SK-N-SH treated with all-trans-retinoic acid at 6 μM for 48 hours (cell line): Measurements from ENCODE around the gene ATP8A1.

Experiments used
- ARNTL ChIP-seq: fragments of 450-650 bp; formaldehyde crosslinking; IDR thresholded peaks from 2 replicates; pipeline ENCODE4 v1.5.0; 2020; ENCODE audit warnings: low read depth, mild to moderate bottlenecking, moderate library complexity, borderline replicate concordance
- CREB5 ChIP-seq: fragments of 250-450 bp; sonication (Bioruptor Pico); IDR thresholded peaks from 2 replicates; pipeline ENCODE4 v1.5.1; 2020; ENCODE audit warnings: low read depth, mild to moderate bottlenecking, moderate library complexity
- CSDC2 ChIP-seq: fragments of 250-450 bp; sonication (Bioruptor Pico); IDR thresholded peaks from 2 replicates; pipeline ENCODE4 v1.5.0; 2020; ENCODE audit warnings: mild to moderate bottlenecking, moderate library complexity
- ESRRG ChIP-seq: fragments of 250-450 bp; sonication (Bioruptor Pico); IDR thresholded peaks from 2 replicates; pipeline ENCODE4 v1.6.1; 2021; ENCODE audit warnings: mild to moderate bottlenecking
- ISL1 ChIP-seq: fragments of 250-450 bp; sonication (Bioruptor Pico); IDR thresholded peaks from 2 replicates; pipeline ENCODE4 v2.1.2; 2022; ENCODE audit warnings: mild to moderate bottlenecking, moderate library complexity
- PATZ1 ChIP-seq: fragments of 250-450 bp; sonication (Bioruptor Pico); IDR thresholded peaks from 2 replicates; pipeline ENCODE4 v1.8.0; 2020; ENCODE audit warnings: mild to moderate bottlenecking, moderate library complexity, borderline replicate concordance
- PPARA ChIP-seq: fragments of 250-450 bp; sonication (Bioruptor Pico); IDR thresholded peaks from 2 replicates; pipeline ENCODE4 v1.5.0; 2020; ENCODE audit warnings: mild to moderate bottlenecking, borderline replicate concordance
- TOX ChIP-seq: fragments of 250-450 bp; sonication (Bioruptor Pico); IDR thresholded peaks from 2 replicates; pipeline ENCODE4 v1.8.0; 2021; ENCODE audit warnings: mild to moderate bottlenecking, moderate library complexity, borderline replicate concordance
- ZC3H10 ChIP-seq: fragments of 250-450 bp; sonication (Bioruptor Pico); IDR thresholded peaks from 2 replicates; pipeline ENCODE4 v1.5.1; 2021; ENCODE audit warnings: mild to moderate bottlenecking, moderate library complexity
- ZFP3 ChIP-seq: fragments of 250-450 bp; sonication (Bioruptor Pico); IDR thresholded peaks from 2 replicates; pipeline ENCODE4 v1.5.0; 2020; ENCODE audit warnings: mild to moderate bottlenecking, moderate library complexity
- ZNF565 ChIP-seq: fragments of 450-650 bp; formaldehyde crosslinking; conservative IDR thresholded peaks from 2 replicates; pipeline ENCODE4 v1.5.0; 2020; ENCODE audit warnings: low read depth, mild to moderate bottlenecking, moderate library complexity

- no peak for TF ChIP-seq ARNTL (CRISPR knock-in tag)
- no peak for TF ChIP-seq ZC3H10 (CRISPR knock-in tag)
- TF ChIP-seq ISL1 (CRISPR knock-in tag), result no peak
- no peak for TF ChIP-seq ESRRG (CRISPR knock-in tag)
- no peak for TF ChIP-seq ZNF565 (CRISPR knock-in tag)
- no peak for TF ChIP-seq CSDC2 (CRISPR knock-in tag)
- TF ChIP-seq CREB5, result no peak
- TF ChIP-seq ZFP3 (CRISPR knock-in tag), result no peak
- no peak for TF ChIP-seq TOX (CRISPR knock-in tag)
- no peak for TF ChIP-seq PATZ1 (CRISPR knock-in tag)
- no peak for TF ChIP-seq PPARA
Observed at GRCh38 chr4:42573249-42573648, 83.7 kb downstream of the ATP8A1 start.
